Stomach smooth muscle (tissue), 2 donors: ENCODE data around the gene TFB2M.
A peak's percentile ranks its signal among the peaks of the same experiment; 100 is the strongest.
"Not testable (repeated sequence)": the region's sequence is repeated elsewhere in the genome, so short reads cannot be mapped to it uniquely, and the experiment has no call there.

Source experiments
- H3K27ac ChIP-seq: one replicate; pipeline ENCODE4 v1.7.0; 2013; ENCODE audit warnings: mild to moderate bottlenecking, low read length, inconsistent platforms
- H3K27me3 ChIP-seq, 2 donors: one replicate each; pipeline ENCODE4 v1.7.0; 2013; ENCODE audit warnings: low read length in 2 of 2; ENCODE audit not compliant: insufficient read depth in 2 of 2, control insufficient read depth in 1 of 2
- H3K36me3 ChIP-seq, 2 donors: one replicate each; pipeline ENCODE4 v1.7.0; 2013; ENCODE audit warnings: low read length in 2 of 2; ENCODE audit not compliant: control insufficient read depth in 2 of 2, insufficient read depth in 2 of 2
- H3K4me1 ChIP-seq: one replicate; pipeline ENCODE4 v1.7.0; 2013; ENCODE audit warnings: low read length; ENCODE audit not compliant: control insufficient read depth, insufficient read depth
- H3K4me3 ChIP-seq, 2 donors: one replicate each; pipeline ENCODE4 v1.7.0; 2013; ENCODE audit warnings: low read length in 2 of 2
- H3K9ac ChIP-seq, 2 donors: one replicate each; pipeline ENCODE4 v1.7.0; 2013; ENCODE audit warnings: low read length in 2 of 2, mild to moderate bottlenecking in 1 of 2
- H3K9me3 ChIP-seq, 2 donors: one replicate each; pipeline ENCODE4 v1.7.0; 2013; ENCODE audit warnings: low read length in 2 of 2; ENCODE audit not compliant: control insufficient read depth in 2 of 2
- donor health status: healthy.
- donor health status: Pancreatic carcinoma.

TFB2M gene

GRCh38 chr1:246597340-246597739 lies 31.3 kb upstream of the TFB2M start:
- H3K27ac ChIP-seq: peak overlapping the region; percentile 77
- peaks cover 4% of the 10 kb centered on the region for H3K4me1 ChIP-seq
- H3K9ac ChIP-seq: peak overlapping the region in 1 of 2 donors; percentile 43

GRCh38 chr1:246595146-246595545 lies 29.1 kb upstream of the TFB2M start:
- H3K4me1 ChIP-seq: peaks cover 4% of the 10 kb centered on the region
- H3K4me3 ChIP-seq: no peak overlapping the region
- H3K36me3 ChIP-seq: peaks cover 0 to 3% of the 10 kb centered on the region in 2 donors
- H3K27ac ChIP-seq: no peak overlapping the region
- no peak overlapping the region for H3K9ac ChIP-seq
- no peaks in the 10 kb centered on the region for H3K9me3 ChIP-seq
- no peaks in the 10 kb centered on the region for H3K27me3 ChIP-seq

More at GRCh38 chr1:246597340-246597739, 31.3 kb upstream of the TFB2M start:
- Histone ChIP-seq H3K9me3 (no peaks in the 10 kb centered on the region), H3K27me3 (no peaks in the 10 kb centered on the region), H3K4me3 (peak overlapping the region; percentile 28 to 44), H3K36me3 (no peaks in the 10 kb centered on the region)

GRCh38 chr1:246592695-246593094 lies 26.6 kb upstream of the TFB2M start:
- Histone ChIP-seq H3K4me3 (no peak overlapping the region), H3K4me1 (no peaks in the 10 kb centered on the region), H3K9ac (no peak overlapping the region), H3K27me3 (no peaks in the 10 kb centered on the region), H3K9me3 (no peaks in the 10 kb centered on the region), H3K36me3 (peaks cover 0 to 3% of the 10 kb centered on the region in 2 donors), H3K27ac (no peak overlapping the region)

- H3K9ac ChIP-seq: no peak overlapping the region
- no peaks in the 10 kb centered on the region for H3K27me3 ChIP-seq
- H3K36me3 ChIP-seq: peaks cover 0 to 3% of the 10 kb centered on the region in 2 donors
- H3K4me3 ChIP-seq: no peak overlapping the region
- no peak overlapping the region for H3K27ac ChIP-seq
- H3K9me3 ChIP-seq: no peaks in the 10 kb centered on the region
- H3K4me1 ChIP-seq: no peaks in the 10 kb centered on the region
Measured at GRCh38 chr1:246591958-246592357, 25.9 kb upstream of the TFB2M start.

- no peak overlapping the region for H3K4me3 ChIP-seq
- peaks cover 0 to 3% of the 10 kb centered on the region in 2 donors for H3K36me3 ChIP-seq
- H3K9me3 ChIP-seq: no peaks in the 10 kb centered on the region
- H3K27me3 ChIP-seq: no peaks in the 10 kb centered on the region
- no peak overlapping the region for H3K9ac ChIP-seq
- no peak overlapping the region for H3K27ac ChIP-seq
- no peaks in the 10 kb centered on the region for H3K4me1 ChIP-seq
Measured at GRCh38 chr1:246591504-246591903, 25.4 kb upstream of the TFB2M start.

- no peak overlapping the region for H3K9ac ChIP-seq
- H3K27me3 ChIP-seq: no peaks in the 10 kb centered on the region
- H3K27ac ChIP-seq: no peak overlapping the region
- no peak overlapping the region for H3K4me3 ChIP-seq
- H3K36me3 ChIP-seq: peaks cover 0 to 3% of the 10 kb centered on the region in 2 donors
- no peaks in the 10 kb centered on the region for H3K4me1 ChIP-seq
- no peaks in the 10 kb centered on the region for H3K9me3 ChIP-seq
Measured at GRCh38 chr1:246591047-246591446, 25.0 kb upstream of the TFB2M start.

GRCh38 chr1:246589919-246590318 lies 23.9 kb upstream of the TFB2M start:
- not testable (repeated sequence) for H3K27ac ChIP-seq, H3K4me3 ChIP-seq, H3K9me3 ChIP-seq, H3K4me1 ChIP-seq, H3K9ac ChIP-seq, H3K36me3 ChIP-seq, H3K27me3 ChIP-seq

- Histone ChIP-seq H3K4me3 (no peak overlapping the region), H3K36me3 (peaks cover 0 to 3% of the 10 kb centered on the region in 2 donors), H3K9me3 (no peaks in the 10 kb centered on the region), H3K27ac (no peak overlapping the region), H3K27me3 (no peaks in the 10 kb centered on the region), H3K4me1 (peaks cover 6% of the 10 kb centered on the region), H3K9ac (no peak overlapping the region)
Measured at GRCh38 chr1:246588159-246588721, 22.2 kb upstream of the TFB2M start.

GRCh38 chr1:246587606-246588005 lies 21.5 kb upstream of the TFB2M start:
- H3K36me3 ChIP-seq: peaks cover 0 to 3% of the 10 kb centered on the region in 2 donors
- H3K9ac ChIP-seq: no peak overlapping the region
- peak overlapping the region; percentile 3 for H3K27ac ChIP-seq
- H3K27me3 ChIP-seq: no peaks in the 10 kb centered on the region
- no peak overlapping the region for H3K4me3 ChIP-seq
- no peaks in the 10 kb centered on the region for H3K9me3 ChIP-seq
- H3K4me1 ChIP-seq: peaks cover 6% of the 10 kb centered on the region

- H3K27me3 ChIP-seq: no peaks in the 10 kb centered on the region
- peak overlapping the region; percentile 3 for H3K27ac ChIP-seq
- H3K4me1 ChIP-seq: peaks cover 6% of the 10 kb centered on the region
- H3K9me3 ChIP-seq: no peaks in the 10 kb centered on the region
- H3K36me3 ChIP-seq: peaks cover 0 to 3% of the 10 kb centered on the region in 2 donors
- H3K4me3 ChIP-seq: no peak overlapping the region
- no peak overlapping the region for H3K9ac ChIP-seq
Measured at GRCh38 chr1:246587032-246587431, 21.0 kb upstream of the TFB2M start.

GRCh38 chr1:246583448-246584185 lies 17.6 kb upstream of the TFB2M start:
- H3K4me3 ChIP-seq: no peak overlapping the region
- no peaks in the 10 kb centered on the region for H3K9me3 ChIP-seq
- peak overlapping the region; percentile 7 for H3K27ac ChIP-seq
- peaks cover 13% of the 10 kb centered on the region for H3K4me1 ChIP-seq
- no peak overlapping the region for H3K9ac ChIP-seq
- no peaks in the 10 kb centered on the region for H3K27me3 ChIP-seq
- no peaks in the 10 kb centered on the region for H3K36me3 ChIP-seq
